HG03135 (cell line): Measurements from ENCODE around the gene UBC.
"Not testable (repeated sequence)": the region's sequence is repeated elsewhere in the genome, so short reads cannot be mapped to it uniquely, and the experiment has no call there.

ENCODE experiments used
- ATAC-seq: cut with Tn5 transposase; IDR thresholded peaks from one replicate; pipeline ENCODE4 v1.9.1; 2021; ENCODE audit warnings: mild to moderate bottlenecking, moderate library complexity; ENCODE audit not compliant: unreplicated experiment

The UBC gene

GRCh38 chr12:124915239-124916236, 1.1 kb upstream of the UBC start:
- ATAC-seq, result no peak

- no peak for ATAC-seq
Measured at GRCh38 chr12:124913474-124914391, 717 bp downstream of the UBC start.

GRCh38 chr12:124912529-124913287, 1.7 kb downstream of the UBC start:
- ATAC-seq, result not testable (repeated sequence)

- ATAC-seq, result not testable (repeated sequence)
Measured at GRCh38 chr12:124911521-124911920, 2.9 kb downstream of the UBC start.

DNA sequence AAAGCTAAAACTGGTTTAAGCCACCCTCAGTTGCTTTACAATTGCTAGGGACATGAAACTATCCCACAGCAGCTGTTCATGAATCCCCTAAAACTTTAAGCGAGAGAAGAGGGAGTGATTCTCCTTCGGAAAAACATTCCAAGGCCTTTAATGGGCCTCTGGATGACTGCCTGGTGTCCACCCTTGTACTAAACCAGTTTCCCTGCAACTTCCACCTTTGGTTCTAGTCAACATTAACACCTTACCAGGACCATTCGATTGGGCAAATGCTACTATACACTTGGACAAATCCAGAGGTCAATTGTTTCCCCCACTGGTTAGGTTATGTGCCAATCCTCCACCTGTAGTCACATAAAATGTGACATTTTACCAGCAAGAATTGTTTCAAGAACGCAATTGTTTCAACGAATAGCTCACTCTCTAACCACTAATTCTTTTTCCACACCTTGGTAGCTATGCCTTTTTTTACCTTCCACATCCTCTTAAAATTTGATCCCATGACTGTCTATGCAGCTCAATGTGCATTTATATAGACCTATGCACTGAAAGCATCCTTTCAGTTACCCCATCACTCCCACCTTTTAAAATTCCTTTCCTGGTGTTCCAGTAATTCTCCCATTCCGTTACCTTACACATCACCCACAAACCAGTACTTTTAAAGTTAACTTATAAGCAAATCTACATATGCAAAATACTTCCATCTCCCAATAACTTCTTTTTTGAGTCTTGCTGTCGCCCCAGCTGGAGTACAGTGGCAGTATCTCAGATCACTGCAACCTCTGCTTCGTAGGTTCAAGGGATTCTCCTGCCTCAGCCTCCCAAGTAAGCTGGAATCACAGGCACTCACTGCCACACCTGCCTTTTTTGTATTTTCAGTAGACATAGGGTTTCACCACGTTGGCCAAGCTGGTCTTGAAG, 3.6 kb downstream of the UBC start:
- ATAC-seq, result no peak

- no peak for ATAC-seq
Measured at GRCh38 chr12:124909831-124910560, 4.5 kb downstream of the UBC start.

GRCh38 chr12:124906606-124907261, 7.7 kb downstream of the UBC start:
- peak; percentile 60 for ATAC-seq

- no peak for ATAC-seq
Measured at GRCh38 chr12:124904306-124905098, 9.9 kb downstream of the UBC start.

- no peak for ATAC-seq
Measured at GRCh38 chr12:124902916-124903315, 11.5 kb downstream of the UBC start.

GRCh38 chr12:124901003-124901402, 13.4 kb downstream of the UBC start:
- no peak for ATAC-seq

DNA sequence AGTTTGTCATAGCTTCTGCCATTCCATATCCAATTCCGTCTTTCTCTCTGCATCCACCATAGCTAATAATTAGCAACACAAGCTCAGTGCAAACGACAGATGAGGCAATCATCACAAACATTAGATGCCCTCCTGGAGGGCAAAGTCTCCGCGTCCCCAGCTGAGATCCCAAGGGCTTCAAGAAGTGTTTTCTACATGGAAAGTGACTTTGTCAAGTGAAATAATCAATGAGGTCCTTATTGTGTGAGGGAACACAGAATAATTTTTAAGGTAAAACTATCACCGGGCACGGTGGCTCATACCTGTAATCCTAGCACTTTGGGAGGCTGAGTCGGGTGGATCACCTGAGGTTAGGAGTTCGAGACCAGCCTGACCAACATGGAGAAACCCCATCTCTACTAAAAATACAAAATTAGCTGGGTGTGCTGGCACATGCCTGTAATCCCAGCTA, 14.1 kb downstream of the UBC start:
- ATAC-seq, result not testable (repeated sequence)

GRCh38 chr12:124898923-124899294, 15.5 kb downstream of the UBC start:
- no peak for ATAC-seq

- peak; percentile 51 for ATAC-seq
Measured at GRCh38 chr12:124898200-124898922, 16.1 kb downstream of the UBC start.

GRCh38 chr12:124896461-124896860, 18.0 kb downstream of the UBC start:
- no peak for ATAC-seq

DNA sequence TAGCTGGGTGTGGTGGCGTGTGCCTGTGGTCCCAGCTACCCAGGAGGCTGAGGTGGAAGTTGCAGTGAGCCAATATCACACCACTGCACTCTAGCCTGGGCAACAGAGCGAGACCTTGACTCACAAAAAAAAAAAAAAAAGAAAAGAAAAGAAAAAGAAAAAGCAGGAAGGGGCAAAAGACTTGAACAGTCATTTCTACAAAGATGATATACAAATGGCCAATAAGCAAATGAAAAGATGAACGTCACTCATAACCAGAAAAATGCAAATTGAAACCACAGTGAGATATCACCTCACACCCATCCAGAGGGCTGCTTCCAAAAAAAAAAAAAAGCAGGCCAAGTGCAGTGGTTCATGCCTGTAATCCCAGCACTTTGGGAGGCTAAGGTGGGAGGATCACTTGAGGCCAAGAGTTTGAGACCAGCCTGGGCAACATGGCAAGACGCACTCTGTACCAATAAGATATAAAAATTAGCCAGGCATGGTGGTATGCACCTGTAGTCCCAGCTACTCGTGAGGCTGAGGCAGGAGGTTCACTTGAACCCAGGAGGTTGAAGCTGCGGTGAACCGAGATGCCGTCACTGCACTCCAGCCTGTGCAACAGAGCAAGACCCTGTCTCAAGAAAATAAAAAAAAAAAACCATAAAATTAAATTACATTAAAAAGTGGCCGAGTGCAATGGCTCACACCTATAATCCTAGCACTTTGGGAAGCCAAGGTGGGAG, 20.5 kb downstream of the UBC start:
- ATAC-seq, result no peak

- ATAC-seq, result no peak
Measured at GRCh38 chr12:124888260-124888659, 26.2 kb downstream of the UBC start.
